ENCODE results near the gene GALM. TPM values are rescaled to one million over a fixed set of nuclear protein-coding genes. Genes with fewer than 3 reads are reported as not detected.
"Not testable (repeated sequence)": the region's sequence is repeated elsewhere in the genome, so short reads cannot be mapped to it uniquely, and the experiment has no call there.

GALM gene
- total RNA-seq, 1 experiment from 2014 or later: 20.5 TPM

DNA sequence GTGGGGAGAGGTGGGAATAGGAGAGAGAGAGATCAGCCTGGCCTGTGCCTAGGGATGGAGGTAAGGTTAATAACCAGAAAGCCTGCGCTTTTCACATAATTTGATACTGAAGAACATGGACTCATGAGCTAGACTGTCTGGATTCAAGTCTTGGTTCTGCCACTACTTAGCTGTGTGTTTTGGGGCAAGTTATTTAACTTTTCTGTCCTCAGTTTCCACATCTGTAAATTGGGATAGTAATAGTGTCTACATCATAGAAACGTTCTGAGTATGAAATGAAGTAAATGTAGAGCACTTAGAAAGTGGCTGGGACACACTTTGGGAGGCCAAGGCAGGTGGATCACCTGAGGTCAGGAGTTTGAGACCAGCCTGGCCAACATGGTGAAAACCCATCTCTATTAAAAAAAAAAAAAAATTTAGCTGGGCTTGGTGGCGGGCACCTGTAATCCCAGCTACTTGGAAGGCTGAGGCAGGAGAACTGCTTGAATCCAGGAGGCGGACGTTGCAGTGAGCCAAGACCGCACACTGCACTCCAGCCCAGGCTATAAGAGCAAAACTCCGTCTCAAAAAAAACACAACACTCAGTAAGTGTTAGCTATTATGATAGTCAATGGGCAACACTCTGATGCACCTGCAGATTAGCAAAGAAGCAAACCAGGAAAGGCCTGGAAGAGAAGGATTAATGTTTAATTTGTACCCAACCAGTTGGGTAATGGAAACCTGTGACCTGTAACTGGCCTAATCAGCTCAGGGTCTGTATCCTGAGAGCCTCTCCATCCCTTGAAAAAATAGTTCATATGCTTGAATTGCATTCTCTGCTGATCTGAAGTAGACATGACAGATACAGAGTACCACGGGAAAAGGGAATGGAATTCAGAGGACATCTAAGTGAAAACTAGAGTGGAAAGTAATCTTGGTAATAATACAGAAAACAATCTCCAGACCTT, 6.8 kb downstream of the GALM start:
- no peak for ATAC-seq
- in situ Hi-C loops (cut with HindIII; ENCODE audit: low pct_unique_long_range_greater_than_20kb, low sequenced_read_pairs): no loop called here
- Histone ChIP-seq H3K4me1 (ENCODE audit: control insufficient read depth, insufficient read depth, low read length) (peaks cover 18% of the 10 kb centered on the region; the same call in 1 of the 2 replicates), H3K36me3 (ENCODE audit: control insufficient read depth, insufficient read depth, low read length) (no peaks in the 10 kb centered on the region), H3K4me3 (ENCODE audit: low read depth in 2 of 2, low read length in 2 of 2) (no peak overlapping the region), H3K27me3 (ENCODE audit: control insufficient read depth, insufficient read depth, low read length) (no peaks in the 10 kb centered on the region), H3K27ac (ENCODE audit: low read length) (no peak overlapping the region), H3K9me3 (ENCODE audit: control insufficient read depth, insufficient read depth, low read depth, low read length) (no peaks in the 10 kb centered on the region)
- TSS peak; percentile 19 for BruUV-seq (replicated peaks)
- no peak for DNase-seq (ENCODE audit: low read depth, low spot score)
- CTCF ChIA-PET: no interaction called here
- POLR2A ChIA-PET: no interaction called here
- TF ChIP-seq TCF7L2 (IDR thresholded peaks at IDR 0.05; ENCODE audit: low read depth, low read length) (no peak), SIN3A (IDR thresholded peaks at IDR 0.05; ENCODE audit: borderline replicate concordance, insufficient read depth, low read depth, low read length) (no peak), POLR2AphosphoS5 (IDR thresholded peaks at IDR 0.05; ENCODE audit: low read depth, low read length) (no peak)
- TF ChIP-seq, protein P1, sequence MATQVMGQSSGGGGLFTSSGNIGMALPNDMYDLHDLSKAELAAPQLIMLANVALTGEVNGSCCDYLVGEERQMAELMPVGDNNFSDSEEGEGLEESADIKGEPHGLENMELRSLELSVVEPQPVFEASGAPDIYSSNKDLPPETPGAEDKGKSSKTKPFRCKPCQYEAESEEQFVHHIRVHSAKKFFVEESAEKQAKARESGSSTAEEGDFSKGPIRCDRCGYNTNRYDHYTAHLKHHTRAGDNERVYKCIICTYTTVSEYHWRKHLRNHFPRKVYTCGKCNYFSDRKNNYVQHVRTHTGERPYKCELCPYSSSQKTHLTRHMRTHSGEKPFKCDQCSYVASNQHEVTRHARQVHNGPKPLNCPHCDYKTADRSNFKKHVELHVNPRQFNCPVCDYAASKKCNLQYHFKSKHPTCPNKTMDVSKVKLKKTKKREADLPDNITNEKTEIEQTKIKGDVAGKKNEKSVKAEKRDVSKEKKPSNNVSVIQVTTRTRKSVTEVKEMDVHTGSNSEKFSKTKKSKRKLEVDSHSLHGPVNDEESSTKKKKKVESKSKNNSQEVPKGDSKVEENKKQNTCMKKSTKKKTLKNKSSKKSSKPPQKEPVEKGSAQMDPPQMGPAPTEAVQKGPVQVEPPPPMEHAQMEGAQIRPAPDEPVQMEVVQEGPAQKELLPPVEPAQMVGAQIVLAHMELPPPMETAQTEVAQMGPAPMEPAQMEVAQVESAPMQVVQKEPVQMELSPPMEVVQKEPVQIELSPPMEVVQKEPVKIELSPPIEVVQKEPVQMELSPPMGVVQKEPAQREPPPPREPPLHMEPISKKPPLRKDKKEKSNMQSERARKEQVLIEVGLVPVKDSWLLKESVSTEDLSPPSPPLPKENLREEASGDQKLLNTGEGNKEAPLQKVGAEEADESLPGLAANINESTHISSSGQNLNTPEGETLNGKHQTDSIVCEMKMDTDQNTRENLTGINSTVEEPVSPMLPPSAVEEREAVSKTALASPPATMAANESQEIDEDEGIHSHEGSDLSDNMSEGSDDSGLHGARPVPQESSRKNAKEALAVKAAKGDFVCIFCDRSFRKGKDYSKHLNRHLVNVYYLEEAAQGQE (IDR thresholded peaks at IDR 0.05; ENCODE audit: insufficient read depth in 1 of 2, low read depth in 2 of 2, low read length in 1 of 2): no peak
- TF ChIP-seq, protein P2, sequence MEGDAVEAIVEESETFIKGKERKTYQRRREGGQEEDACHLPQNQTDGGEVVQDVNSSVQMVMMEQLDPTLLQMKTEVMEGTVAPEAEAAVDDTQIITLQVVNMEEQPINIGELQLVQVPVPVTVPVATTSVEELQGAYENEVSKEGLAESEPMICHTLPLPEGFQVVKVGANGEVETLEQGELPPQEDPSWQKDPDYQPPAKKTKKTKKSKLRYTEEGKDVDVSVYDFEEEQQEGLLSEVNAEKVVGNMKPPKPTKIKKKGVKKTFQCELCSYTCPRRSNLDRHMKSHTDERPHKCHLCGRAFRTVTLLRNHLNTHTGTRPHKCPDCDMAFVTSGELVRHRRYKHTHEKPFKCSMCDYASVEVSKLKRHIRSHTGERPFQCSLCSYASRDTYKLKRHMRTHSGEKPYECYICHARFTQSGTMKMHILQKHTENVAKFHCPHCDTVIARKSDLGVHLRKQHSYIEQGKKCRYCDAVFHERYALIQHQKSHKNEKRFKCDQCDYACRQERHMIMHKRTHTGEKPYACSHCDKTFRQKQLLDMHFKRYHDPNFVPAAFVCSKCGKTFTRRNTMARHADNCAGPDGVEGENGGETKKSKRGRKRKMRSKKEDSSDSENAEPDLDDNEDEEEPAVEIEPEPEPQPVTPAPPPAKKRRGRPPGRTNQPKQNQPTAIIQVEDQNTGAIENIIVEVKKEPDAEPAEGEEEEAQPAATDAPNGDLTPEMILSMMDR (IDR thresholded peaks at IDR 0.05): no peak
- intact Hi-C loops (cut with micrococcal nuclease; ENCODE audit: unreplicated experiment): no loop called here

DNA sequence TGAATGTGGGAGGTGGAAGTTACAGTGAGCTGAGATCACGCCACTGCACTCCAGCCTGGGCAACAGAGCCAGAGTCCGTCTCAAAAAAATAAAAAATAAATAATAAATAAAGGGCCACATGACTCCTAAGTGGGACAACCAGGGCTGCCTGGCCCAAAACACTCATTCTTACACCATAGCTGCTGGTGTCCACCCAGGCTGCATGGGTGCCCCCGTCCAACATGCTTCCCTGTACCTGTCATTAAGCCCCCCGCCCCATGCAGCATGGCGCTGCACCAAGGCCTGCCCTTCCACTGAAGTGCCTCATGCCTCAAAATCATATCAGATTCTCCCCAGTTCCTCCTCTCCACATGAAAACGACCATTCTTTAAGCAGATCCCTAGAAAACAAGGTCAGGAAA, 10.8 kb downstream of the GALM start:
- intact Hi-C loops (cut with micrococcal nuclease; ENCODE audit: unreplicated experiment) (no loop called here), in situ Hi-C loops (cut with HindIII; ENCODE audit: low pct_unique_long_range_greater_than_20kb, low sequenced_read_pairs) (no loop called here)
- ChIA-PET CTCF (no interaction called here), POLR2A (no interaction called here)
- TF ChIP-seq SIN3A (IDR thresholded peaks at IDR 0.05; ENCODE audit: borderline replicate concordance, insufficient read depth, low read depth, low read length): no peak
- no peak for TF ChIP-seq TCF7L2 (IDR thresholded peaks at IDR 0.05; ENCODE audit: low read depth, low read length)
- TF ChIP-seq, protein P2 (IDR thresholded peaks at IDR 0.05): no peak
- TF ChIP-seq POLR2AphosphoS5 (IDR thresholded peaks at IDR 0.05; ENCODE audit: low read depth, low read length): no peak
- TF ChIP-seq, protein P1 (IDR thresholded peaks at IDR 0.05; ENCODE audit: insufficient read depth in 1 of 2, low read depth in 2 of 2, low read length in 1 of 2): no peak
- no peak overlapping the region for H3K4me3 ChIP-seq (ENCODE audit: low read depth in 2 of 2, low read length in 2 of 2)
- DNase-seq (ENCODE audit: low read depth, low spot score) (no peak), ATAC-seq (no peak)
- no TSS peak for BruUV-seq (replicated peaks)
- H3K4me1 ChIP-seq (ENCODE audit: control insufficient read depth, insufficient read depth, low read length): no peaks in the 10 kb centered on the region
- no peaks in the 10 kb centered on the region for H3K9me3 ChIP-seq (ENCODE audit: control insufficient read depth, insufficient read depth, low read depth, low read length)
- H3K27ac ChIP-seq (ENCODE audit: low read length): 0 out of 2 replicates have a peak overlapping the region, but pooled peaks have one; percentile 19
- no peaks in the 10 kb centered on the region for H3K36me3 ChIP-seq (ENCODE audit: control insufficient read depth, insufficient read depth, low read length)
- no peaks in the 10 kb centered on the region for H3K27me3 ChIP-seq (ENCODE audit: control insufficient read depth, insufficient read depth, low read length)

DNA sequence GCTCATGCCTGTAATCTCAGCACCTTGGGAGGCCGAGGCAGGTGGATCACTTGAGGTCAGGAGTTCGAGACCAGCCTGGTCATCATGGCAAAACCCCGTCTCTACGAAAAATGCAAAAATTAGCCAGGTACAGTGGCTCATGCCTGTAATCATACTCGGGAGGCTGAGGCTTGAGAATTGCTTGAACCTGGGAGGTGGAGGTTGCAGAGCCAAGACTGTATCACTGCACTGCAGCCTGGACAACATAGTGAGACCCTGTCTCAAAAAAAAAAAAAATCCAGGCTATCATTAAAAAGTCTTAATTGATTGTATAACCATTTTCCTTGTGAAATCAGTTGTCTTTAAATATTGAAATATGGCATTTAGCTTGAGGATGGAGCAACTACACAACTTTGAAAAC, 15.0 kb downstream of the GALM start:
- intact Hi-C loops (cut with micrococcal nuclease; ENCODE audit: unreplicated experiment); BruUV-seq (replicated peaks): not testable (repeated sequence)
- POLR2A ChIA-PET: interaction anchor here (0.7 kb wide), 1 partner anchor 66 kb away, joined by 3 read pairs; no protein-coding TSS in a partner anchor

More for the DNA sequence above, 15.0 kb downstream of the GALM start:
- ATAC-seq; H3K4me3 ChIP-seq (ENCODE audit: low read depth in 2 of 2, low read length in 2 of 2); H3K36me3 ChIP-seq (ENCODE audit: control insufficient read depth, insufficient read depth, low read length); CTCF ChIA-PET; H3K4me1 ChIP-seq (ENCODE audit: control insufficient read depth, insufficient read depth, low read length); H3K27me3 ChIP-seq (ENCODE audit: control insufficient read depth, insufficient read depth, low read length); H3K27ac ChIP-seq (ENCODE audit: low read length); H3K9me3 ChIP-seq (ENCODE audit: control insufficient read depth, insufficient read depth, low read depth, low read length); DNase-seq (ENCODE audit: low read depth, low spot score); in situ Hi-C loops (cut with HindIII; ENCODE audit: low pct_unique_long_range_greater_than_20kb, low sequenced_read_pairs): not testable (repeated sequence)
